Gastrocnemius medialis (tissue), 4 donors: ENCODE data around the gene ATG7.

Source experiments
- CTCF ChIP-seq, 5 experiments: fragments of 450-650 bp in 3 of 5; fragments of 200-600 bp in 2 of 5; sonication (generic) in 2 of 5; IDR thresholded peaks in 4 of 5; conservative IDR thresholded peaks in 1 of 5; 1 replicate in 4 of 5; 2 replicates in 1 of 5; pipeline ENCODE4 v1.5.1; 2016 to 2019; ENCODE audit warnings: antibody characterized with exemption in 5 of 5, mild to moderate bottlenecking in 3 of 5, moderate library complexity in 3 of 5
- POLR2A ChIP-seq, 2 donors: fragments of 450-650 bp; IDR thresholded peaks; one replicate each; pipeline ENCODE4 v1.6.1; 2017; ENCODE audit warnings: antibody characterized with exemption in 2 of 2, mild to moderate bottlenecking in 2 of 2, moderate library complexity in 2 of 2

GRCh38 chr3:11310258-11310657, 38.1 kb downstream of the ATG7 start:
- TF ChIP-seq POLR2A (IDR thresholded peaks at IDR 0.05) (no peak), CTCF (IDR thresholded peaks at IDR 0.05 in 4 of 5, conservative IDR thresholded peaks at IDR 0.05 in 1 of 5) (no peak)
